Coronary artery (tissue), 2 donors: ENCODE results near the gene AMBP.
A peak's percentile ranks its signal among the peaks of the same experiment; 100 is the strongest.

Experiments
- DNase-seq: peaks from one replicate; pipeline ENCODE4 v3.0.0-alpha.2; 2017; ENCODE audit warnings: low spot score
- H3K27ac ChIP-seq, 2 donors: fragments of 200-600 bp; sonication (generic); one replicate each; pipeline ENCODE4 v1.5.1; 2016 to 2019
- H3K4me3 ChIP-seq: fragments of 200-600 bp; sonication (generic); 2 replicates; pipeline ENCODE4 v1.5.1; 2016; ENCODE audit warnings: mild to moderate bottlenecking, moderate library complexity
- TF ChIP-seq, protein P1 (sequence below): fragments of 200-600 bp; sonication (generic); IDR thresholded peaks from one replicate; pipeline ENCODE4 v1.5.1; 2019; ENCODE audit warnings: antibody characterized with exemption

Gene AMBP

DNA sequence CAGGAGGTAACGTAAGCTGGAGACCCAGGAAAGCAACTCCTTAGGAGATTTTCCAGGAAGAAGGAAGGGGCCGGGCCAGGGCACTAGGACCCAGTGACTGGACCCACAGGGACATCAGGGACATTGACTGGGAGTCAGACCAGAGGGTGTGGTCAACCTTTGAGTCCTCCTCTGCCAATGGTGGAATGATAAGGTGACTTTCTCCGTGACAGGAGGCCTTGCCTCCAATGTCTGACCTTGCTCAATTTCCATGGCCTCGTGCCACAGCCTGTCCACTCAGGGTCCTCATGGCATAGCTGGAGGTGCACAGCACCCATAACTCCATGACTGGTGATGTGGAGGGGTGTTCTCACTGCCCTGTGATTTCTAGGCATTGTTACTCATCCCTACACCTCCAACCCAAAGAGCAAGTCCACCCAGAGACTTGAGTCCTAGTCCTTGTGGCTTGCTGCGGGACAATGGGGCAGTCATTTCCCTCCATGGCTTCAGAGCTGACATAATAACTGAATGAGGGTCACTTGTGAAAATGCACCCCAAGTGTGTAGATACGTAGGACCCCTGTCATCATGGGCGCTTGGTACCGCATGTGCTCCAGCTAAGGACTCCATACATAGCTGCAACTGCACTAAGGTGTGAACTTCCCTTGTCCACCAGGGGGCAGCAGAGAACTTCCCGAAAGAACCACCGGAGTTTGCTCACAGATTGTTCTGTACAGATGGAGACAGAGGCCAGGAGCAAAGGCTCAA, 4.1 kb upstream of the AMBP start:
- H3K27ac ChIP-seq = no peak overlapping the region

DNA sequence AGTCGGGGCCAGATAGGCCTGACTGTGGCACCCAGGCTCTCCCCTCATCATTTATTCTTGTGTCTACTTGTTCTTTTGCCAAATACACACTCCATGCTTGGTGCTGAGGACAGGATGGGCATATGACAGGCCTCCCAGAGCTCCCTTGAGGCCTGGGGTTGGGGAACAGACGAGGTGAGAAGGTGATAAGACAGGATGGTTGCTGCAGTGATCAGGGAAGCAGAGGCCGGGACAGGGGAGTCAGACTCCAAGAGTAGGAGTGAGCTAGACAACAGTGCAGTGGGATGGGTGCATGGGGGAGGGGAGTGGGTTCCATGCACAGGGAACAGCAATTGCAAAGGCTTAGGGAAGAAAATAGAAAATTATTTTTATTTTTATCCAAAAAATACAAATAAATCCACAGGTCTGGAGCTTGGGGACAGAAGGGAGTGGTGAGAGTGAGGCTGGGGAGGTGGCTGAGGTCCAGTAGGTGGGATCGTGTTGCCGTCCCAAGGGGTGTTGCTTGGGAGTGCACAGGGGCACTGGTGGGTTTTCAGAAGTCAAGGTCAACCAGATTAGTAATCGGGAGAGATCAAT, 3.4 kb upstream of the AMBP start:
- DNase-seq = no peak

More for the DNA sequence above, 4.1 kb upstream of the AMBP start:
- peak; percentile 87 for DNase-seq
- TF ChIP-seq, protein P1, sequence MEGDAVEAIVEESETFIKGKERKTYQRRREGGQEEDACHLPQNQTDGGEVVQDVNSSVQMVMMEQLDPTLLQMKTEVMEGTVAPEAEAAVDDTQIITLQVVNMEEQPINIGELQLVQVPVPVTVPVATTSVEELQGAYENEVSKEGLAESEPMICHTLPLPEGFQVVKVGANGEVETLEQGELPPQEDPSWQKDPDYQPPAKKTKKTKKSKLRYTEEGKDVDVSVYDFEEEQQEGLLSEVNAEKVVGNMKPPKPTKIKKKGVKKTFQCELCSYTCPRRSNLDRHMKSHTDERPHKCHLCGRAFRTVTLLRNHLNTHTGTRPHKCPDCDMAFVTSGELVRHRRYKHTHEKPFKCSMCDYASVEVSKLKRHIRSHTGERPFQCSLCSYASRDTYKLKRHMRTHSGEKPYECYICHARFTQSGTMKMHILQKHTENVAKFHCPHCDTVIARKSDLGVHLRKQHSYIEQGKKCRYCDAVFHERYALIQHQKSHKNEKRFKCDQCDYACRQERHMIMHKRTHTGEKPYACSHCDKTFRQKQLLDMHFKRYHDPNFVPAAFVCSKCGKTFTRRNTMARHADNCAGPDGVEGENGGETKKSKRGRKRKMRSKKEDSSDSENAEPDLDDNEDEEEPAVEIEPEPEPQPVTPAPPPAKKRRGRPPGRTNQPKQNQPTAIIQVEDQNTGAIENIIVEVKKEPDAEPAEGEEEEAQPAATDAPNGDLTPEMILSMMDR = peak; percentile 86
- no peak overlapping the region for H3K4me3 ChIP-seq

DNA sequence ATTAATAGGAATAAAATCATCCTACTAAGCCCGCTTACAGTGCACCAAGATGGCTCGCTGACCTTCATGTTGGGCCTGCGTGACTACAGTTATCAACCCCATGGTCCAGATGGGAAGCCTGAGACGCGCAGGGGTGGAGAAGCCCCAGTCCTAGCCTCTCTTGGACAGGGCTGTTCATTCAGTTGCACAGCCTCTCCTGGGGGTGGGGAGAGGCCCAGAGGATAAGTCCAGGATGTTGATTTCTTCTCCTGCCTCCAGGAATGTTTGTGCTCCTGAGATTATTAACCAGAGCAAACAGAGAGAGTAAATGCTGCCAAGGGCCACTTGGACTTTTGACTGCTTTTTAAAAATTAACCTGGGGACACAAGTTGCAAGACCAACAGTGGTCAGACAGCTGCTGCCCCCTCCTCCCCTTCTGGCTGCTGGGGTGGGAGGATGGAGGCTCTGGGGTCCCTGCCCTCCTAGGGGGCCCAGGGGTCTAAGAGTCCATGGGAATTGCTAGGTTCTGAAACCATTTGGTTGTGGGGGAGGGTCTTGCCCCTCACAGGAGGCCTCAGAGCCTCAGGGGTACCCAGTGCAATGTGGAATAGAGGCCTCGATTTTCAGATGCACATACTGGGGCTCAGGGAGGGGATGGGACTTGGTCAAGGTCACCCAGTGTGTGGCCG, 2.8 kb upstream of the AMBP start:
- H3K4me3 ChIP-seq = no peak overlapping the region
- DNase-seq = no peak
- TF ChIP-seq, protein P1 = no peak
- no peak overlapping the region for H3K27ac ChIP-seq

More for the DNA sequence above, 3.4 kb upstream of the AMBP start:
- Histone ChIP-seq H3K27ac (no peak overlapping the region), H3K4me3 (no peak overlapping the region)
- TF ChIP-seq, protein P1 = no peak

DNA sequence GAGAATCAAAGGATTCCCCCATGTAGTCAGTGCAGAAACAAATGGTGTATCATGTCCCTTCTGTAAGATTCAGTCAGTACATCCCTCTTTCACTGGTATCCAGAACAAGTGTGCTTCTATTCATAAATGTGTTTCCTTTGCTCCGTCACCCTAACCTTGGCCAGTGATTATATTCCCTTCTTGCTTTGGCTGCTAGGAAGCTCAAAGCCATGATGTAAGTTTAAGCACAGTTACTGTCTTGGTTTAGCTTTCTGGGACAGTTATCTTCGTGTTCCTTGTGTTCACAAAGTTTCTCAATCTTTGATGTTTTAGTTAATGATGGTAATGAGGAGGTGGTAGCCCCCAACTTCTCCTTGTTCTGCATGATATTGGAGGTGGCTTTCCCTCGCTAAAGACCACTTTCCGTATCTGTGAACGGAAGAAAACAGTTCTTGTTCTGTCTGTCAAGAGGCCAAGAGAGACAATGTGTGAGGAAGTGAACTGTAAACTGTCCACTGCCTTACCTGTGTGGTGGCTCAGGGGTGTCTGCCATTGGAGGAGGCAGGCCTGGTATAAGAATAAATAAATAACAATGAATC, 2.2 kb upstream of the AMBP start:
- Histone ChIP-seq H3K27ac (no peak overlapping the region), H3K4me3 (no peak overlapping the region)
- TF ChIP-seq, protein P1 = no peak
- no peak for DNase-seq

DNA sequence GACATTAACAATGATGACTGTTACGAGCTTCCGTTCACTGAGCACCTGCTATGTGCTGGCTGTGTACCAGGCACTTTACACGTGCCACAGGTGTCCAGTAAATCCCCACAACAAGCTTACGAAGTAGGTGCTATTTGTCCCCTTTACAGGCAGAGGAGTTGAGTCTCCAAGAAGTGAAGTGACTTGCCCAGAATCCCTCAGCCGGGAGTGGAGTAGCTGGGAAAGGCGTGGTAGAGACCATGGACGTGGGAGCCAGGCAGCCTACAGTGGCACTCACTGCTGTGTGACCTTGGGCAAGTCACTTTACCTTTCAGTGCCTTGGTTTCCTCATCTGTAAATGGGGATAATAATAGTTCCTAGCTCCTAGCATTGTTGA, 669 bp upstream of the AMBP start:
- DNase-seq = no peak
- no peak overlapping the region for H3K4me3 ChIP-seq
- TF ChIP-seq, protein P1 = no peak
- no peak overlapping the region for H3K27ac ChIP-seq

DNA sequence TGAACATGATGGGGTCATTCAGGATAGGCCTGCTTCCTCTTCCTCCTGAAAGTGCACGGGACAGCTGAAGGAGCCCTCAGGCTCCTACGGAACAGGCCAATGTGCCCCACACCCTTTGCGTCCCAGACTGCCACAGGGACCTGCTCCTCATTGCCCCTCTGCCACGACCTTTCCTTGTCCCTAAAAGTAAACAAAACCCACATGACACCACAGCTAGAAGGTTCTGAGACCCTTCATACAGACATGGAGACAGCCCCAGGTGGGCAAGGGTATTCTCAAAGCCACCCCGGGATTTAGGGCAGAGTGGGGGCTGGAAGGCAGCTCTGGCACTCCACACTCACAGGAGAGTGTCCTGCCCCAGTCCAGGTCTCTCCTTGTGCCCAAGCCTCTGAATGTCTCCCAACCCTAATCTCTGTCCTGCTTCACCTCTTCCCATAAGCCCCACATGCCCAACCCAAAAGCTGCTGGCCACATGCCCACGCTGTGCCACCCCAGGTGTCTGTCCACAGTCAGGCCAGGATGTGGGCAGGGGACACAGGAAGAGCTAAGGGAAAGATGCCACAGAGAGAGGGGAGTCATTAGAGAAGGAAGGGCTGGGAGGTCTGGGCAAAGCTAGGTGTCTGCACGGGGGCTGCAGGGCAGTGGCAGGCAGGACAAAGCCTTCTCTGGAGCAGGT, 800 bp downstream of the AMBP start:
- Histone ChIP-seq H3K27ac (no peak overlapping the region), H3K4me3 (no peak overlapping the region)

More for the DNA sequence above, 800 bp downstream of the AMBP start:
- TF ChIP-seq, protein P1 = no peak
- DNase-seq = no peak
